Activated CD8-positive, alpha-beta memory T cell treated with anti-CD3 and anti-CD28 coated beads for 4 hours (primary cell): ENCODE results near the gene PTPRT.
"Not testable (repeated sequence)": the region's sequence is repeated elsewhere in the genome, so short reads cannot be mapped to it uniquely, and the experiment has no call there.

Experiments
- DNase-seq, 2 donors: peaks; one replicate each; pipeline ENCODE4 v3.0.0-alpha.2; 2020; ENCODE audit warnings: low read depth in 2 of 2

Gene PTPRT

GRCh38 chr20:42294976-42295375 lies 894.7 kb downstream of the PTPRT start:
- DNase-seq, result no peak

- DNase-seq, result no peak
Measured at GRCh38 chr20:42281801-42282200, 907.9 kb downstream of the PTPRT start.

DNA sequence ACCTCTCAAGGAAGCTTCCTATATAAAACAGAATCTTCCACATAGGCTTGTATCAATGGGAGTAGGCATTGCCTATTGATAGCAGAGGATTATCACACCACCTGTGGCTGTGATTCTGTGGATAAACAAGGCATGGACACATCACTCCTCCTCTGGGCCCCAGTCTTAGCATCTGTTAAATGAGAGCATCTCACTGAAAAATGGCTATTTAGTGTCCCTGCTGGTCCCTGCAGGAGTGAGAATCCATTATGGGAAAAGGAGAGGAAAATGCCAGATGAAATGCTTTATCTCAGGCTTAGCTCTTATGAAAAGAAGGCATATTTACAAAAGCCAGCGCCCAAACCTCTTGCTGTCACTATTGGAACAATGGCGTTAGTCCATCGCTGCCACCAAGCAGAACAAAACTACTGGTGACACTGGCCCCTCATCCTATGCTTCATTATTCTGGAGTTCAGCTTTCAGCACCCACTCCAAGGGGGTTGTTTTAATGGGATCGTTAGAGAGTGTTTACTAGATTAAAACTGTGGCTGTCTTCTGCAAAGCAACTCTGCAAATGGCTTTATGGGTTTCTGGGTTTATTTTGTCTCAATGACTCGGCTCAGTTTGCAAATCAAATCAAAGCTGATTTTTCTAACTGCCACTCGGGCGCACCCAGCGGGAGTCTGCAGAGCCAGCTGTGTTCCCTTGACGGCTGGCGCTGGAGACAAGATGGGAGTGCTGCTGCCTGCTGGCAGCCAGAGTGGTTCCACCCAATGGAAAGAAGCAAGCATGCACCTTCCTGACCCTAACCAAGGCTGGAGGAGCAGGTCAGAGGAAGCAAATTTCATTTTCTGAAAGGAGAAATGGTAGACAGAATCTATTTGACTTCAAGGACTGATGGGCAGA lies 912.7 kb downstream of the PTPRT start:
- no peak for DNase-seq

DNA sequence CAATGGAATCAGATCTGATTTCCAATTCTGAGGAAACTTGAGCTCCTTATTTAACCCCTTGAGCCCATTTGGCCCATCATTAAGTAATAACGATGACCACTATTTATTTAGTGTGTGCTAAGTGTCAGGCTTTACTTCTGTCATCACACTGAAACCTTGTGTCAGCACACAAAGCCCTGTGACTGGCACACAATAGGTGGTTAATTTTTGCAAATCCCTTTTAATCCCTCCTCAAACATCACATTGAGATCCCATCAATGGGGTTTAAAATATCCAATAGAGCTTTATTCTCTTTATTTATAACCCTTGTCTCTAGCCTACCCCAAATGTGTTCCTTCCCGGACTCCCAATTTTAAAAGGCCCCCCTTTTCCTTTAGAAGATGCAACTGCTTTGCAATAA lies 914.7 kb downstream of the PTPRT start:
- no peak for DNase-seq

- DNase-seq, result no peak
Measured at GRCh38 chr20:42272516-42272915, 917.2 kb downstream of the PTPRT start.

DNA sequence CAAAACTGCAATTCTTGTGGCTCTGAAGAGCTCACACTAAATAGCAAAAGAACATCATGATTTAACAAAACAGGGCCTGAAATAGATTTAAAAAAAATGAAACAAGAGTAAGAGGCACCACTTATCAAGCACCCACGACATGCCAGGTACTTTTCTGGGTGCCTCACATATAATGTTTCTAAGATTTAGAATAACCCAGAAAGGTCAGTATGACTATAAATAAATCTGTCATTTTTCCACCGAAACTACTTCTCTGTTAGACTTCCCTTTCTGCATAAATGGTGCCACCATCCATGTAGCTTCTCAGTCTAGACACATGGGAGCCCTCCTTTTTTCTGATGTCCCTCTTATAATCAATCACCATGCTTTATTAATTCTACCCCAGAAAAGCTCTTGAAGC lies 919.2 kb downstream of the PTPRT start:
- no peak for DNase-seq

DNA sequence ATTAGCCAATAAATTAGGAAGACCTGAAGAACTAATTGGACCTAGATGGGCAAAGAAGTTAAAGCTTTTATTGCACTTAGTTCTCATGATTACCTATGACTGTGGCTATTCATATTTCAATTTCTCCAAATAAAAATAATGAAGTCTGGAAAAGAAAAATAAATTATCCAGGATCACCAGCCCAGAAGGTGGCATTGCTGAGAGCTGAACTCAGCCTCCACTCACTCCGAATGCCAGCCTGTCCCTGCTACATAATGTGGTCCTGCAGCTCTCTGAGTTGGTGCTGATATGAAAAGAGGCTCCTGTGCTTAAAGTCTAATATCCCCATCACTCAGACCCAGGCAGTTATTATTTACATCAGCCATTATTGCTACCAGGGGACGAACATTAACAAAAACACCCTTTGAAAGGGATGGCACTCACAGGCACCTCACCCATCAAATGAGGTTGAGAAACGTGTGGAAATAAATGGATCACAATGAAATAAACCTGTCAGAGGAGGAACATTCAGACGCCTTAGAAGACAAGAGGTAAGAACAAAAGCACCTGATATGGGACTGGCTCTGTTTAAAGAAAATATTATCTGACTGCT lies 921.8 kb downstream of the PTPRT start:
- DNase-seq, result no peak

GRCh38 chr20:42261766-42262270 lies 927.9 kb downstream of the PTPRT start:
- DNase-seq, result no peak

GRCh38 chr20:42260184-42260583 lies 929.5 kb downstream of the PTPRT start:
- DNase-seq, result no peak

- no peak for DNase-seq
Measured at GRCh38 chr20:42259389-42259788, 930.3 kb downstream of the PTPRT start.

- DNase-seq, result no peak
Measured at GRCh38 chr20:42258564-42259302, 931.0 kb downstream of the PTPRT start.

DNA sequence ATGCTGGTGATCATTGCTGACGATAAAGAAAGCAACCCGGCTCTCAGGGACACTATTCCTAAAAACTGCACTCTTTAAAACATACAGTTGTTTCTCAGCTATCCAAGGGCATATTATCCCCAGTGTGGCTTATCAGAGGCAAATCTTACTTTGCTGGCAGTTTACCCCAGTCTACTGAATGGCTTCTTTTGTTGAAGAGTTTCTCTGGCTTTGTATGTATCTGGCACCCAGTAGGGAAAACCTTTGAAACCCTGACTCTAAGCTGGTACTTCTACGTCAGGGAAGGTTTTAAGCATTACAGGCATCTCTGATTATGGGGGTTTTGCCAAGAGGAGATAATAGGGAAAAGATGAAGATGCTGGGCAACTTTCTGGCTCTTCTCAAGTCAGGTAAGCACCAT lies 933.9 kb downstream of the PTPRT start:
- DNase-seq, result no peak

GRCh38 chr20:42254673-42255072 lies 935.0 kb downstream of the PTPRT start:
- DNase-seq, result no peak

DNA sequence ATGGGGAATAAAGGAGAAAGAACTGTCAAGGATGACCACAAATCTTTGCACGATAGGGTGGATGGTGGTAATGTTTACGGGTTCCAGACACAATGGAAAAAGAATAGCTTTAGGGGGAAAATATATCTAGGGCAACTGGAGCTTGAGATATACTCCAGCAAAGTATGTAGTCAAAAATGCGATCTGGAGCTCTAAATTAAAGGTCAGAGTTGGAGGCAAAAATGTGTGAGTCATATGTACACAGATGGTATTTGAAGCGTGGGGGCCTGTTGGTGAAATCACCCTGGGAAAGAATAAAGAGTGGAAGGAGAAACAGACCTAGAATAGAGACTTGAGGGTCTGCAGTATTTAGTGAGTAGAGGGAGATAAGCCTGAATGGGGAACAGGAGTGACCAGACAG lies 937.6 kb downstream of the PTPRT start:
- DNase-seq, result no peak

DNA sequence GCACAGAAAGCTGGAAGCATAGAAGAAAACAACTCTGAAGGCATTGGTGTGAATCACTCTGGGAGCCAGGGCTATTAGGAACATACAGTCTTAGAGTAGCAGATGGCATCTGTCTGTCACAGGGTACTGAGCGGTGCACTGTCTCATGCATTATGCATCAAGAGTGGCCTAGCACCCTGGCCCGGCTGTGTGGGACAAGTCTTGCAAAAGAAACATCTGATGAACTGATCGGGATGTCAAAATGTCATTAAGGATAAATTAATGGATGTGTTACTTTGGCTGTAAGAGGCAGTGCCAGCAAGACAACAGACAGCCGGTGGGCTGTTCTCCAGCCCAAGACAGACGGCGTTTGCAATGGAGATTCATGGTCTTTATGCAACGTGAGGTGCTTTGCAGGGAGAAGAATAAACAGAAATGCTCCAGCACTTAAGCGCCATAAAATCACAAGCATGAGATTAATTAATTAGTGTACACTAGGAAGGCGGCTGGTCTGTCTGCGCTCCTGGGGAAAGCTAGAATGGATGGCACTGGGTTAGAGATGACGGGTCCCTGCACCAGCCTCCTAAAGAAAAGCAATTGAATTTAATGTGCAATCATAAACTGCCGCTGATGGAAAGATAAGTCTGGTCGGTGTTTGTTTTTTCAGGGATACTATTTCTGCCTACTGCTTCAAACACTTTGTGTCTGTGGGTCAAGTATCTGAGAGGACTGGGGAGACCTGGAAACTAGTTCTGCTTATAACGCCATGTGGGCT lies 970.9 kb downstream of the PTPRT start:
- no peak for DNase-seq

DNA sequence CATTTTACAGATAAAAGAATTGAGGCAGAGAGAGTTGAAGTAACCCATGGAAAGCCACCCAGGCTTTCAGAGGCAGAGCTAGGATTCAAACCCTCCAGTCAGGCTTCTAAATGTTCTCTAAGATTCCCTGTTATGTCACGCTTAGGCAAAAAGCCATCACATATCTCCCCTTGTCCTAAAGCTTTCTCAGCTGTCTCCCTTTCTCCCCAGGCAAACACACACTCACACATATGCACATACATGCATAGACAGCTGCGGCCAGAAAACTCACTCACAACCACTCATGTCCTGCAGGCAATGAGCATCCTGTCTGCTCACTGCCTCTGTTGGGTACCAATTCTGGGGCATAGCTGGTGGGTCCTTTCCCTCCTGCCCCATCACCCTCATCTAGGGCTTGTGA lies 975.6 kb downstream of the PTPRT start:
- no peak for DNase-seq

DNA sequence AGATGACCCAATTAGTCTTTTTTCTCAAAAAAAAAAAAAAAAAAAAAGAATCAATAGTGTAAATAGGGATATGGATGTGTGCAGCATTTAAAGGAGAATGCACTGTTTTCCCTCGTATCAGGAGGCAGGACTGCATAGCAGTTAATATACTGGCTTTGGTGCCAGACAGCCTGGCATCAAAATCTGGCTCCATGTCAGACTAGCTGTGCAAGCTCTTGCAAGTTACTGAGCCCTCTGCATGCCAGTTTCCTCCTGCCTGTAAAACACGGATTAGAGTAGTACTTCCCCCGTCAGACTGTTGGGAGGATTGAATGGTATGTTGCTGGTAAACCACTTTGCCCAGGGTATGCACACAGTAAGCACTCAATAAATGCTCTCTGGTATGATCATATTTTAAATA lies 977.3 kb downstream of the PTPRT start:
- DNase-seq, result no peak

DNA sequence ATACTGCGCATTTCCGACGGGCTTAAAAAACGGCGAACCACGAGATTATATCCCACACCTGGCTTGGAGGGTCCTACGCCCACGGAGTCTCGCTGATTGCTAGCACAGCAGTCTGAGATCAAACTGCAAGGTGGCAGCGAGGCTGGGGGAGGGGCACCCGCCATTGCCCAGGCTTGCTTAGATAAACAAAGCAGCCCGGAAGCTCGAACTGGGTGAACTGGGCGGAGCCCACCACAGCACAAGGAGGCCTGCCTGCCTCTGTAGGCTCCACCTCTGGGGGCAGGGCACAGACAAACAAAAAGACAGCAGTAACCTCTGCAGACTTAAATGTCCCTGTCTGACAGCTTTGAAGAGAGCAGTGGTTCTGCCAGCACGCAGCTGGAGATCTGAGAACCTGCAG lies 983.1 kb downstream of the PTPRT start:
- not testable (repeated sequence) for DNase-seq

- DNase-seq, result no peak
Measured at GRCh38 chr20:42204109-42204660, 985.5 kb downstream of the PTPRT start.

DNA sequence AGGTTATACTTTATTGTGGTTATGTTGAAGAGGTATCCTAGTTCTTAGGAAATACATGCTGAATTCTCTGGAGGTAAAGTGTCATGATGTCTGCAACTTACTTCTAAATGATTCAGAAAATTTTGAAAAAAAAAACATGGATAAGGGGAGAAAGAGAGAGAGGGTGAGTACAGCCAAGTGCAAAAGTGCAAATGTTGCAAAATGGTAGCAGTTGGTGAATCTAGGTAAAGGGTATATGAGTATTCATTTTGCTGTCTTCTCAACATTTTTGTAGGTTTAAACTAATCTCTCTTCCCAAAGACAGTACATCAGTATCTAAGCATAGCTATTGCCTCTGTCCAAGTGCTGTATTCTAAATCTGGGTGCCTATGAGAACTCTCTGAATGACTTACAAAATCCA lies 992.1 kb downstream of the PTPRT start:
- no peak for DNase-seq

DNA sequence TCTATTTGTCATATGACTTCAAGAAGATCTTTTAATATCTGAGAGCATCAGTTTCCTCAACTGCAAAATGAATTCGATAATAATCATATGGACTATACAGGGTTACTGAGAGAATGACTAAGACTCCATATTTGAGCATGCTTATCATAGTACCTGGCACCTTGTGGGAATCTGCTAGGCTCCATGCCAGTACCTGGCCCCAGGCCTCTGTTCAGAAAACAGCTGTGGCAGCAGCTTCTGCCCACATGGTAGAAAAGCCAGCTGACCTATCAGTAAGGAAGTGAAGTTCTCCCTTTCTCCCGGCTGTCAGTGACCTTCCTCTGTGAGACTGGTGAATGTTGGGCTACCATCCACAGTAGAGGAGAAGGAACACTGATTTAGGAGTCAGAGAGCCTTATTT lies 996.6 kb downstream of the PTPRT start:
- no peak for DNase-seq

GRCh38 chr20:42192321-42192720 lies 997.4 kb downstream of the PTPRT start:
- no peak for DNase-seq
